ENCODE results near the gene RASSF7.

RASSF7 gene

GRCh38 chr11:556662-557256 is 4.0 kb upstream of the RASSF7 start:
- TF ChIP-seq FOXK2 (IDR thresholded peaks at IDR 0.05) (no peak), SP1 (IDR thresholded peaks at IDR 0.05) (no peak), BHLHE40 (IDR thresholded peaks at IDR 0.05; ENCODE audit: borderline replicate concordance) (no peak)
- TF ChIP-seq, protein P1, sequence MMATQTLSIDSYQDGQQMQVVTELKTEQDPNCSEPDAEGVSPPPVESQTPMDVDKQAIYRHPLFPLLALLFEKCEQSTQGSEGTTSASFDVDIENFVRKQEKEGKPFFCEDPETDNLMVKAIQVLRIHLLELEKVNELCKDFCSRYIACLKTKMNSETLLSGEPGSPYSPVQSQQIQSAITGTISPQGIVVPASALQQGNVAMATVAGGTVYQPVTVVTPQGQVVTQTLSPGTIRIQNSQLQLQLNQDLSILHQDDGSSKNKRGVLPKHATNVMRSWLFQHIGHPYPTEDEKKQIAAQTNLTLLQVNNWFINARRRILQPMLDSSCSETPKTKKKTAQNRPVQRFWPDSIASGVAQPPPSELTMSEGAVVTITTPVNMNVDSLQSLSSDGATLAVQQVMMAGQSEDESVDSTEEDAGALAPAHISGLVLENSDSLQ (IDR thresholded peaks at IDR 0.05), result no peak
- no peak for DNase-seq (ENCODE audit: extremely low spot score)
- POLR2A ChIA-PET, result interaction anchor here (1.0 to 1.6 kb wide), 5 partner anchors 9 to 139 kb away, joined by 3 to 5 read pairs (median 3); partner anchors contain the start of gene TMEM80
- CTCF ChIA-PET, result no interaction called here

GRCh38 chr11:557328-558132 is 3.2 kb upstream of the RASSF7 start:
- CTCF ChIA-PET, result no interaction called here

DNA sequence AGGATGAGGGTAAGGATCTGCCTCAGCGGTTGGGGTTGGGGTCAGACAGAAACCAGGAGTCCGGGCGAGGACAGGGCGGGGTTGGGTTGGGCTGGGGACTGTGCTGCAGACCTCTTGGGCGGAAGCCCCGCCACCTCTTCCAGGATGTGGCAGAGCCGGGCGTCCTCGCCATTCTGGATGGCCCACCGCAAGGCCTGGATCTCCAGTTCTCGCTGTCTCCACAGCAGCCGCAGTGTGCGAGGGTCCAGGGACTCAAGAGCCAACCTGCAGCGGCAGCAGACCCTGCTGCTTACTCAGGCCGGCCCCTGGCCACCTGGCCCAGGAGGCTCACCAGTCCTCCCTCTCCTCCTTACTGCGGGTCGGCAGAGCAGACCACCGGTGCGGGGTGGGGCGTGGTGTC is 2.3 kb upstream of the RASSF7 start:
- no peak for DNase-seq (ENCODE audit: extremely low spot score)
- ChIA-PET POLR2A (interaction anchor here (1.9 kb wide), 1 partner anchor 17 kb away, joined by 6 read pairs; the partner anchor contains the start of gene PHRF1), CTCF (no interaction called here)
- TF ChIP-seq HDGF (IDR thresholded peaks at IDR 0.05; ENCODE audit: borderline replicate concordance) (no peak), LEF1 (IDR thresholded peaks at IDR 0.05; ENCODE audit: borderline replicate concordance) (no peak), SP1 (IDR thresholded peaks at IDR 0.05) (no peak), ELF4 (IDR thresholded peaks at IDR 0.05) (no peak), NFRKB (IDR thresholded peaks at IDR 0.05) (no peak), L3MBTL2 (conservative IDR thresholded peaks at IDR 0.05) (no peak), ARNT (IDR thresholded peaks at IDR 0.05) (no peak), BHLHE40 (IDR thresholded peaks at IDR 0.05; ENCODE audit: borderline replicate concordance) (no peak)

More at GRCh38 chr11:557328-558132, 3.2 kb upstream of the RASSF7 start:
- DNase-seq (ENCODE audit: extremely low spot score), result no peak
- POLR2A ChIA-PET, result interaction anchor here (1.2 to 1.6 kb wide), 2 partner anchors 11 to 20 kb away, joined by 3 to 5 read pairs; no protein-coding TSS in a partner anchor
- no peak for TF ChIP-seq TARDBP (IDR thresholded peaks at IDR 0.05)
- TF ChIP-seq FOXM1 (IDR thresholded peaks at IDR 0.05; ENCODE audit: borderline replicate concordance), result no peak
- TF ChIP-seq CTBP1 (IDR thresholded peaks at IDR 0.05; ENCODE audit: borderline replicate concordance), result no peak
- TF ChIP-seq HDGF (IDR thresholded peaks at IDR 0.05; ENCODE audit: borderline replicate concordance), result no peak
- TF ChIP-seq ZNF384 (IDR thresholded peaks at IDR 0.05), result no peak

GRCh38 chr11:559020-559620 is 1.6 kb upstream of the RASSF7 start:
- TF ChIP-seq FOXA1 (IDR thresholded peaks at IDR 0.05) (no peak), ARNT (IDR thresholded peaks at IDR 0.05) (no peak), L3MBTL2 (conservative IDR thresholded peaks at IDR 0.05) (no peak), HDGF (IDR thresholded peaks at IDR 0.05; ENCODE audit: borderline replicate concordance) (no peak), CTBP1 (IDR thresholded peaks at IDR 0.05; ENCODE audit: borderline replicate concordance) (no peak)
- ChIA-PET POLR2A (interaction anchor here (1.2 to 1.9 kb wide), 2 partner anchors 9 to 17 kb away, joined by 4 to 6 read pairs; partner anchors contain the start of gene PHRF1), CTCF (interaction anchor here (1.0 kb wide), 1 partner anchor 137 kb away, joined by 3 read pairs; the partner anchor contains the start of gene TMEM80)
- no peak for DNase-seq (ENCODE audit: extremely low spot score)

DNA sequence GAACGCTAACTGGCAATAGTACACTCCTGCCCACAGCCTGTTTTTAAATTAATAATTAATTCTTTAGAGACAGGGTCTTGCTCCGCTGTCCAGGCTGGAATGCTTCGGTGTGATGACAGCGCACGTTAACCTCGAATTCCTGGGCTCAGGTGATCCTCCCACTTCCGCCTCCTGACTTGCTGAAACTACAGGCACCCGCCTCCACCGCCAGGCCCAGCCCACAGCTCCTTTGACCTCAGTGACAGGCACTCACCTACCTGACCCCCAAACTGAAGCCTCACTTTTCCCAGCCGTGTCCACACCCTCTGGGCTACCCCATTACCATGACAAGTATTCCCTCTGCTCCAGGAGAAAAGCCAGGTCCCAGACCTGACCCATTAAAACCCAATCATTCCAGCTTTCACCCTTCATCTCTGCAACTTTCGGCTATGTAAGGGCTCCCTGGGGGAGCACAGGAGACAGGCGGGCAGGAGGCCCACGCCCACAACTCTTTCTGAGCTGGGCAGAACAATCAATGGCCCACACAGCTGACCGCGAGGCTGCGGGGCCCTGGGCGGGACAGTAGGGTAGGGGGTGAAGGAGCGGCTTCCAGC is 962 bp upstream of the RASSF7 start:
- ChIA-PET POLR2A (interaction anchor here (1.2 to 1.9 kb wide), 2 partner anchors 9 to 16 kb away, joined by 4 to 6 read pairs; partner anchors contain the start of gene PHRF1), CTCF (interaction anchor here (1.0 kb wide), 1 partner anchor 136 kb away, joined by 3 read pairs; the partner anchor contains the start of gene TMEM80)
- no peak for DNase-seq (ENCODE audit: extremely low spot score)
- no peak for TF ChIP-seq FOXK2 (IDR thresholded peaks at IDR 0.05)
- no peak for TF ChIP-seq SUZ12 (IDR thresholded peaks at IDR 0.05)
- TF ChIP-seq ZNF384 (IDR thresholded peaks at IDR 0.05), result no peak
- TF ChIP-seq HDGF (IDR thresholded peaks at IDR 0.05; ENCODE audit: borderline replicate concordance), result no peak
- TF ChIP-seq FOXA1 (IDR thresholded peaks at IDR 0.05), result no peak
- no peak for TF ChIP-seq CTBP1 (IDR thresholded peaks at IDR 0.05; ENCODE audit: borderline replicate concordance)
- no peak for TF ChIP-seq ELF4 (IDR thresholded peaks at IDR 0.05)
- TF ChIP-seq NFRKB (IDR thresholded peaks at IDR 0.05), result no peak
- TF ChIP-seq BHLHE40 (IDR thresholded peaks at IDR 0.05; ENCODE audit: borderline replicate concordance), result no peak
- TF ChIP-seq ARNT (IDR thresholded peaks at IDR 0.05), result no peak
- no peak for TF ChIP-seq LEF1 (IDR thresholded peaks at IDR 0.05; ENCODE audit: borderline replicate concordance)
- no peak for TF ChIP-seq TARDBP (IDR thresholded peaks at IDR 0.05)
- TF ChIP-seq SP1 (IDR thresholded peaks at IDR 0.05), result no peak
- TF ChIP-seq L3MBTL2 (conservative IDR thresholded peaks at IDR 0.05), result no peak
- TF ChIP-seq FOXM1 (IDR thresholded peaks at IDR 0.05; ENCODE audit: borderline replicate concordance), result no peak

DNA sequence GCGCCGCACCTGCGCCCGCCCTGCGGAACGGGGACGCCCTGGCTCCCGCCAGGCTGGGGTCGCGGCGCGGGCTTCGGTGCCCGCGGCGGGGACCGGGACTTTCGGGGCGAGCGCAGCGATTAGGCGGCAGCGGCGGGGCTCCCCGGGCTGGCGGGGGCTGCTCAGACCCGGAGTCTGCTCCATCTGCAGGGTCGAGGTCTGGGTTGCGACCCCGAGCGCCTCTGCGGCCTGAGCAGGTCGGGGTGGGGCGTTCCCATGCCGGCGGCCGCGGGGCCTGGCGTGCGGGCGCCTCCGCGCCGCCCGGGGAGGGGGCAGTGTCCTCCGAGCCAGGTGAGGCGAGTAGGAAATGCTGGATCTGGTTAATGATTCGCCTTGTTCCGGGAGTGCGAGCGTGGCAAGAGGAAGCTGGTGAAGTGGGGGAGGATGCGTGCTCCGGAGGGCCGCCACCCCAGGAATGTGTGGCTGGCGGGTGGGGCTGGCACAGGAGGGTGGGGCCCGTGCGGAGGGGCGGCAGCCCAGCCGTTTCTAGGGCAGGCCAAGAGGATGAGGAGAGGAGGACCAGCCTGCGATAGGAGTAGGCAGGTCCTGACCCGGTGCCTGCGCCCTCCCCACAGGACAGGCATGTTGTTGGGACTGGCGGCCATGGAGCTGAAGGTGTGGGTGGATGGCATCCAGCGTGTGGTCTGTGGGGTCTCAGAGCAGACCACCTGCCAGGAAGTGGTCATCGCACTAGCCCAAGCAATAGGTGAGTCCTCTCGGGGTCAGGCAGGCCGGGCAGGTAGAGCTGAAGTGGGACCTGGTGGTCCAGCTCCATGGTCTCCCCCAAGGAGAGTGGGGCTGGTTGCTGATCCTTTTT is 606 bp downstream of the RASSF7 start:
- ChIA-PET POLR2A (interaction anchor here (0.8 to 1.4 kb wide), 3 partner anchors 15 to 55 kb away, joined by 3 read pairs; partner anchors contain the start of genes PHRF1 and RNH1), CTCF (no interaction called here)
- DNase-seq (ENCODE audit: extremely low spot score), result no peak
- TF ChIP-seq CTBP1 (IDR thresholded peaks at IDR 0.05; ENCODE audit: borderline replicate concordance) (no peak), LEF1 (IDR thresholded peaks at IDR 0.05; ENCODE audit: borderline replicate concordance) (no peak), TARDBP (IDR thresholded peaks at IDR 0.05) (no peak), SP1 (IDR thresholded peaks at IDR 0.05) (no peak), ELF4 (IDR thresholded peaks at IDR 0.05) (no peak), L3MBTL2 (conservative IDR thresholded peaks at IDR 0.05) (no peak), SUZ12 (IDR thresholded peaks at IDR 0.05) (no peak), FOXA1 (IDR thresholded peaks at IDR 0.05) (no peak), HDGF (IDR thresholded peaks at IDR 0.05; ENCODE audit: borderline replicate concordance) (no peak), NFRKB (IDR thresholded peaks at IDR 0.05) (no peak), ARNT (IDR thresholded peaks at IDR 0.05) (no peak), ZNF384 (IDR thresholded peaks at IDR 0.05) (no peak), FOXM1 (IDR thresholded peaks at IDR 0.05; ENCODE audit: borderline replicate concordance) (no peak), BHLHE40 (IDR thresholded peaks at IDR 0.05; ENCODE audit: borderline replicate concordance) (no peak), FOXK2 (IDR thresholded peaks at IDR 0.05) (no peak)
- TF ChIP-seq, protein P1 (IDR thresholded peaks at IDR 0.05), result no peak

All from HEK293T (cell line).